Thyroid gland (tissue), 4 donors: ENCODE measurements around the gene EVA1C.

Experiments used
- CTCF ChIP-seq, 6 experiments: fragments of 200-600 bp in 3 of 6; fragments of 450-650 bp in 3 of 6; sonication (generic) in 3 of 6; IDR thresholded peaks; one replicate each; pipeline ENCODE4 v1.5.1; 2016 to 2019; ENCODE audit warnings: antibody characterized with exemption in 6 of 6, mild to moderate bottlenecking in 2 of 6, inconsistent platforms in 1 of 6, moderate library complexity in 1 of 6
- POLR2A ChIP-seq, 2 donors: fragments of 450-650 bp; IDR thresholded peaks; one replicate each; pipeline ENCODE4 v1.6.1; 2017; ENCODE audit warnings: antibody characterized with exemption in 2 of 2, mild to moderate bottlenecking in 2 of 2, moderate library complexity in 1 of 2

- TF ChIP-seq POLR2A (IDR thresholded peaks at IDR 0.05) (no peak), CTCF (IDR thresholded peaks at IDR 0.05) (no peak)
Observed at GRCh38 chr21:32368386-32368785, 44.1 kb upstream of the EVA1C start.
